GM19324 (cell line): ENCODE data around the gene CYSLTR2.

Experiments used
- ATAC-seq: cut with Tn5 transposase; IDR thresholded peaks from one replicate; pipeline ENCODE4 v1.9.1; 2021; ENCODE audit warnings: mild to moderate bottlenecking, moderate library complexity; ENCODE audit not compliant: unreplicated experiment, low FRiP score

CYSLTR2 gene

GRCh38 chr13:48733739-48734335 lies 80.1 kb downstream of the CYSLTR2 start:
- ATAC-seq, result no peak

GRCh38 chr13:48735571-48735970 lies 81.8 kb downstream of the CYSLTR2 start:
- ATAC-seq, result no peak

GRCh38 chr13:48737689-48738088 lies 84.0 kb downstream of the CYSLTR2 start:
- ATAC-seq, result no peak

- ATAC-seq, result no peak
Observed at GRCh38 chr13:48738311-48738710, 84.6 kb downstream of the CYSLTR2 start.

GRCh38 chr13:48739386-48739964 lies 85.7 kb downstream of the CYSLTR2 start:
- no peak for ATAC-seq

- ATAC-seq, result no peak
Observed at GRCh38 chr13:48741377-48741776, 87.6 kb downstream of the CYSLTR2 start.

- ATAC-seq, result no peak
Observed at GRCh38 chr13:48746821-48747220, 93.1 kb downstream of the CYSLTR2 start.

- no peak for ATAC-seq
Observed at GRCh38 chr13:48748681-48749080, 95.0 kb downstream of the CYSLTR2 start.

GRCh38 chr13:48749144-48749543 lies 95.4 kb downstream of the CYSLTR2 start:
- no peak for ATAC-seq

- ATAC-seq, result no peak
Observed at GRCh38 chr13:48749699-48750473, 96.2 kb downstream of the CYSLTR2 start.

GRCh38 chr13:48750588-48751383 lies 97.1 kb downstream of the CYSLTR2 start:
- ATAC-seq, result no peak

GRCh38 chr13:48760626-48761025 lies 106.9 kb downstream of the CYSLTR2 start:
- ATAC-seq, result no peak
